ENCODE data around the gene HNRNPH3. TPM values are rescaled to one million over a fixed set of nuclear protein-coding genes. Genes with fewer than 3 reads are reported as not detected.

Gene HNRNPH3
- total and polyA plus RNA-seq, 10 donors: 43.2 to 142 (median 101) TPM

DNA sequence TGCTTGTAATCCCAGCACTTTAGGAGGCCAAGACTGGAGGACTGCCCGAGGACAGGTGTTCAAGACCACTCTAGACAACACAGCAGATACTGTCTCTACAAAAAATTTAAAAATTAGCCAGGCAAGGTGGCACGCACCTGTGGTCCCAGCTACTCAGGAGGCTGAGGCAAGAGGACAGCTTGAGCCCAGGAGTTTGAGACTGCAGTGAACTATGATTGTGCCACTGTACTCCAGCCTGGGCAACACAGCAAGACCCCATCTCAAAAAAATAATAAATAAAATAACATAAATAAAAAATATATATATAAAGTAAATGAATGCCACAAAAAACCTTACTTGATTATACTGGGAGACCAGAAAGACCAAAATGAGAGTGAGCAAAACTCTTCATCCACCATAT is 21.7 kb downstream of the HNRNPH3 start:
- Histone ChIP-seq H3K4me3 (no peak overlapping the region), H3K27me3 (replicated peaks in 1 of 7) (no peaks in the 10 kb centered on the region), H3K4me1 (peaks cover 0 to 4% (median 0%) of the 10 kb centered on the region in 6 donors), H3K27ac (no peak overlapping the region), H3K9me3 (no peaks in the 10 kb centered on the region), H3K36me3 (peaks cover 0 to 93% (median 59%) of the 10 kb centered on the region in 6 donors)
- TF ChIP-seq POLR2A (IDR thresholded peaks at IDR 0.05) (no peak), POLR2AphosphoS5 (IDR thresholded peaks at IDR 0.05) (no peak)
- TF ChIP-seq, protein P1, sequence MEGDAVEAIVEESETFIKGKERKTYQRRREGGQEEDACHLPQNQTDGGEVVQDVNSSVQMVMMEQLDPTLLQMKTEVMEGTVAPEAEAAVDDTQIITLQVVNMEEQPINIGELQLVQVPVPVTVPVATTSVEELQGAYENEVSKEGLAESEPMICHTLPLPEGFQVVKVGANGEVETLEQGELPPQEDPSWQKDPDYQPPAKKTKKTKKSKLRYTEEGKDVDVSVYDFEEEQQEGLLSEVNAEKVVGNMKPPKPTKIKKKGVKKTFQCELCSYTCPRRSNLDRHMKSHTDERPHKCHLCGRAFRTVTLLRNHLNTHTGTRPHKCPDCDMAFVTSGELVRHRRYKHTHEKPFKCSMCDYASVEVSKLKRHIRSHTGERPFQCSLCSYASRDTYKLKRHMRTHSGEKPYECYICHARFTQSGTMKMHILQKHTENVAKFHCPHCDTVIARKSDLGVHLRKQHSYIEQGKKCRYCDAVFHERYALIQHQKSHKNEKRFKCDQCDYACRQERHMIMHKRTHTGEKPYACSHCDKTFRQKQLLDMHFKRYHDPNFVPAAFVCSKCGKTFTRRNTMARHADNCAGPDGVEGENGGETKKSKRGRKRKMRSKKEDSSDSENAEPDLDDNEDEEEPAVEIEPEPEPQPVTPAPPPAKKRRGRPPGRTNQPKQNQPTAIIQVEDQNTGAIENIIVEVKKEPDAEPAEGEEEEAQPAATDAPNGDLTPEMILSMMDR (IDR thresholded peaks at IDR 0.05 in 8 of 11, conservative IDR thresholded peaks at IDR 0.05 in 3 of 11): no peak
- DNase-seq: no peak
- 88 to 100% (median 94%) methylated on average over 2 of the region's 2 CpGs for WGBS, 5 donors
- intact Hi-C loops (cut with DNase I; ENCODE audit: low total_unique reads): no loop called here

DNA sequence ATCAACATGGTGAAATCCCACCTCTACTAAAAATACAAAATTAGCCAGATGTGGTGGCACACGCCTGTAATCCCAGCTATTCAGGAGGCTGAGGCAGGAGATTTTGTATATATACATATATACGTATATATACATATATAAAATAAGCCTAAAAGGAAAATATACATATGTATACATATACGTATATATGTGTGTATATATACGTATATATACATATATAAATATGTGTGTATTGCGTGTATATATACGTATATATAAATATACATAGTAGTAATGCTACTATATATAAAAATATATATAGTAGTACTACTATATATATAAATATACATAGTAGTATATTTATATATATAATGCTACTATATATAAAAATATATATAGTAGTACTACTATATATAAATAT is 27.3 kb downstream of the HNRNPH3 start:
- 95 to 98% (median 98%) methylated on average over 6 of the region's 6 CpGs for WGBS, 5 donors
- Histone ChIP-seq H3K4me1 (peaks cover 0 to 5% (median 0%) of the 10 kb centered on the region in 6 donors), H3K4me3 (no peak overlapping the region), H3K36me3 (peaks cover 0 to 95% (median 42%) of the 10 kb centered on the region in 6 donors), H3K9me3 (no peaks in the 10 kb centered on the region), H3K27ac (no peak overlapping the region), H3K27me3 (replicated peaks in 1 of 7) (no peaks in the 10 kb centered on the region)
- no peak for DNase-seq
- TF ChIP-seq, protein P1 (IDR thresholded peaks at IDR 0.05 in 8 of 11, conservative IDR thresholded peaks at IDR 0.05 in 3 of 11): no peak
- TF ChIP-seq POLR2AphosphoS5 (IDR thresholded peaks at IDR 0.05) (no peak), POLR2A (IDR thresholded peaks at IDR 0.05) (no peak)
- intact Hi-C loops (cut with DNase I; ENCODE audit: low total_unique reads): no loop called here

DNA sequence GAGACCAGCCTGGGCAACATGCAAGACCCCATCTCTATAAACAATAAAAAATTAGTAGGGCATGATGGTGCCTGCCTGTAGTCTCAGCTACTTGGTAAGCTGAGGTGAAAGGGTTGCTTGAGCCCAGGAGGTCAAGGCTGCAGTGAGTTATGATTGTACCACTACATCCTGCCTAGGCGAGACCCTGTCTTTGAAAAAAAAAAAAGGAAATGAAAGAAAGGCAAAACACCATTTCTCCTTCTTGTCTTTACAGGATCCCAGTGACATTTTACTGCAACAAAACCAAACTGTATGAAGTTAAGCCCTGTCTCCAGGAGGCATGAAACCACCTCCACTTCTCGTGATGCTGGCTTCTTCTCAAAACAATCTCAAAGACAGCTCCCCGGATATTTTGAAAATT is 30.7 kb downstream of the HNRNPH3 start:
- H3K27me3 ChIP-seq (replicated peaks in 1 of 7): no peaks in the 10 kb centered on the region

DNA sequence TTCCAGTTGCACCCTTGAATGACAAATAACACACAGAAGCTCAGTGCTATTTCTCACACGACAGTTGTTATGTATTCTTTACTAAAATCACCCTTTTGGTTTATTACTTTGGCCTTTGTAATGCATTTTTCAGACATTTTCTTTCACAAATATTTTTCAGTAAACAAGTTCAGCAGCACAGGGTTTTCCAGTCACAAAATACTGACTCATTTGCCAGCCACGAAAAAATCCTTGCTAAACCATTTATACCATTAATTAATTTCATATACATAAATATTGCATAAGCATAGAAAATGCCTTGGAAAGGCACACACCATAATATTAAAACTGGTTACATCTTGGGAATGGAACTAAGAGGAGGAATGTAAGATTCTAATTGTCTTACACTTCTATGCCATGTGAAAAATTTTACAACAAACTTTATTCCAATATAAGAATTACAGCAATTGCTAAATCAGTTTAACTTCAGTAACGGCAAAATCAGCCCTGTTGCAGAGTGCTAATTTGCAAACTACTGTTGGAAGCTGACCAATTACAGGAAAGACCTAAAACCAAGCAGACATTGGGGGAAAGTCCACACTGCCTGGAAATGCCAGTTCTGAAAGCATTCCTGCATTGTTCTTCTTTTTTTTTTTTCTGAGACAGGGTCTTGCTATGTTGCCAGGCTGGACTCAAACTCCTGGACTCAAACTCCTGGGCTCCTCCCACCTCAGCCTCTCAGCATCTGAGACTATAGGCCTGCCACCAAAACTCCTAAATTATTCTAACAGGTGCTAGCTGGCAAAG is 32.4 kb downstream of the HNRNPH3 start:
- Histone ChIP-seq H3K27me3 (replicated peaks in 1 of 7) (no peaks in the 10 kb centered on the region), H3K27ac (no peak overlapping the region), H3K9me3 (no peaks in the 10 kb centered on the region), H3K36me3 (peaks cover 0 to 89% (median 24%) of the 10 kb centered on the region in 6 donors), H3K4me1 (peaks cover 0 to 5% (median 0%) of the 10 kb centered on the region in 6 donors), H3K4me3 (no peak overlapping the region)
- no peak for DNase-seq
- 78 to 91% (median 83%) methylated on average over 3 of the region's 3 CpGs for WGBS, 5 donors
- intact Hi-C loops (cut with DNase I; ENCODE audit: low total_unique reads): no loop called here
- TF ChIP-seq, protein P1 (IDR thresholded peaks at IDR 0.05 in 8 of 11, conservative IDR thresholded peaks at IDR 0.05 in 3 of 11): no peak
- TF ChIP-seq POLR2AphosphoS5 (IDR thresholded peaks at IDR 0.05): no peak
- TF ChIP-seq POLR2A (IDR thresholded peaks at IDR 0.05): no peak

More for the DNA sequence above, 30.7 kb downstream of the HNRNPH3 start:
- Histone ChIP-seq H3K4me1 (peaks cover 0 to 5% (median 0%) of the 10 kb centered on the region in 6 donors), H3K4me3 (no peak overlapping the region), H3K9me3 (no peaks in the 10 kb centered on the region), H3K27ac (peak overlapping the region in 1 of 8 donors; percentile 5), H3K36me3 (peaks cover 0 to 88% (median 29%) of the 10 kb centered on the region in 6 donors)
- DNase-seq: no peak
- TF ChIP-seq POLR2AphosphoS5 (IDR thresholded peaks at IDR 0.05): no peak
- TF ChIP-seq, protein P1 (IDR thresholded peaks at IDR 0.05 in 8 of 11, conservative IDR thresholded peaks at IDR 0.05 in 3 of 11): no peak
- TF ChIP-seq POLR2A (IDR thresholded peaks at IDR 0.05): no peak
- intact Hi-C loops (cut with DNase I; ENCODE audit: low total_unique reads): no loop called here
- 53 to 65% (median 60%) methylated on average over 3 of the region's 3 CpGs for WGBS, 5 donors

Measured in spleen (tissue), 11 donors.